Measurements from ENCODE around the gene TAS1R1.

TAS1R1 gene

DNA sequence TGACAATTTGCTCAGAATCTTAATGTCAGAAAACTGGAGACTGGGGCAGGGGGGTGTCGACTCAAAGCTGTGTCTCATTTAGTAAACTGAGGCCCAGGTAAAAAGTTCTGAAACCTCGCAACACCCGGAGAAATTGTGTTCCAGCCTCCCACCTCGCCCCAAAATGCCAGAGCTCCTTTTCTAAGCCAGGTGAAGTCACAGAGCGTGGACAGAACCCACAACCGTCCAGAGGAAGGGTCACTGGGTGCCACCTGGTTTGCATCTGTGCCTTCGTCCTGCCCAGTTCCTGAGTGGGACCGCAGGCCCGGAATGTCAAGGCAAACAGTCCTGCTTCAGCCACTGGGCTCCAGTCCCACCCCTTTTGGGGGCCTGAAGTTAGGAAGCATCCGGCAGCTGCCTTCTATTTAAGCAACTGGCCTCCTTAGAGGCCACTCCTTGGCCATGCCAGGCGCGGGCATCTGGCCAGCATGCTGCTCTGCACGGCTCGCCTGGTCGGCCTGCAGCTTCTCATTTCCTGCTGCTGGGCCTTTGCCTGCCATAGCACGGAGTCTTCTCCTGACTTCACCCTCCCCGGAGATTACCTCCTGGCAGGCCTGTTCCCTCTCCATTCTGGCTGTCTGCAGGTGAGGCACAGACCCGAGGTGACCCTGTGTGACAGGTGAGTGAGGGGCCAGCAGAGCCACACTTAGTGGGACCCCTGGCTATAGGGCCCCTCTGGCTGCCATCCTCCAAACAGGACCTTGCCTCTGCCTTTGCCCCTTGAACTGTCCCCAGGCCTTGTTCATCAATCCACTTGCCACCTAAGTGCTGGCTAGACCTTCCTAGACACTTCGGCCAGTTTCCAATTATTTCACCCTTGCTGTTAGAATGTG is at the start of gene TAS1R1:
Gene TAS1R1, plus strand, starts transcription at position 401 of the 872 bp plus-strand sequence. Its CDS starts 67 bp downstream, at position 468.
- no peak for DNase-seq (ENCODE audit: low read depth in 2 of 2)

DNA sequence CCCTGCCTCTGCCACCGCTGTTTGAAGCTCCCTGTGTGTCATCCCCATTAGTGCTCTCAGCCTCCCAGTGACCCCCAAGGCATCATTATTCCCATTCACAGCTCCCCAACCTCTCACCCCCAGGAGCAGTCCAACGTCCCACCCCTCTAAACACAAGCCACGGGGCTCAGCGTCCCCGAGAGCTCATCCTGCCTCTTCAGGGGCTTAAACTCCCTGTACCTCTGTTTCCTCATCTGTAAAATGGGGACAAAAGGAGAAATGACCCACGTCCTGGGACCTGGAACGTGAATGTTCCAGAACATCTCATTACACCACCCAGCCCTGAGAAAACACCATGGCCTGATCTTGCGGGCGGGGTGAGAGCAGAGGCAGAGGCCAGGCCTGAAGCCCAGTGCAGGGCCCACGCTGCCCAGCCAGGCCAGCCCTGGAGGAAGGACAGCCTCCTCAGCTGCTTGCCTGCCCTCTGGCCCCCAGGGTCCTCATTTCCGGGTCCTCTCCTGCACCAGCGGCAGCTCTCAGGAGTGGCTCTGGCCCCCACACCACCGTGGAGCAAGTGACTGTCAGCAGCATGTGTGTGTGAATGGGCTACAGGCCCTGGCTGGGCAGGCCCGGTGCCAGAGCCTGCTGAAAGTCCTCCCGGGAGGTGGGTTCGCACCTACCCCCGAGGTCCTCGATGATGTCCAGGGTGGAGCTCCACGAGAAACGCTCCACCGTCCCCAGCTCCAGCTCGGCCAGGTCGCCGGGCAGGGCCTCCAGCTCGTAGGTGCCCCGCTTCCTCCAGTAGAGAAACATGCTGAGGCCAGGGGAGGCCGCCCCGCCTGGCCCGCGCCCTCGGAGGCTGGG is 49.5 kb upstream of the TAS1R1 start:
- no peak for DNase-seq (ENCODE audit: low read depth in 2 of 2)

DNA sequence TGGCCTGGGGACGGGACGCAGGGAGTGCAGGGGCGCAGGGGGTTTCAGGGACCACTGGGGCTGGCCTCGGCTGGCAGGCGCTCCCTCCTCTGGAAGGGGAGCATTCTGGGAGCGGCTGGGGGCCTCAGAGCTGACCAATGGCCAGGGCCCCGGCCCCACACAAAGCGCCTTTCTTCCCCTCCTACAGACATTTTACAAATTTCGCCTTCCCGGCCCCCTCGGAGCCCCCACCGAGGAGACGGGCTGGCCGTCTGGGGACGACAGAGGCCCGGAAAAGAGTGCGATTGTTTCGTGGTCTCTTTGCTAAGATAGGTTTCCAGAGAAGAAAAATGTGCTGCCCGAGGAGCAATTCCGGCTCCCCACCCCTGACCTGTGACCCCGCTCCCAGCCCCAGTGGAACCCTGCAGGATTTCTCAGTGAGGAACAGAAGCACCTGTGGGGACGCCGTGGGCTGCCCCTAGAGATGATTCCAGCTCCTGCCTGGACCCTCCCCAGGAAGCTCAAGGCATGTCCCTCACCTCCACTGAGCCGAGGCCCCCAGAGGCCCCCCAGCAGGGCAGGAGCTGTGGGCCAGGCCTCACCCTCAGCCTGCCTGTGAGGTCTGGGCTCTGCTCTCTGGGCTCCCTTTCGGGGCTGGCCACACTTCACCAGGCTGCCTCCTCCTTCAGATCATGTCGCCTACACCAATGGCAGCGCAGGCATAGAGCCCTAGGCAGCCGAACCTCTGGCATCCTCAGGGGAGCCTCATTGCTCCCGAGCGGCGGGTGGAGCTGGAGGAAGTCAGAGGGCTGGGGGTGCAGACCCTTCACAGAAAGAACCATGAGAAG is 48.7 kb upstream of the TAS1R1 start:
- no peak for DNase-seq (ENCODE audit: low read depth in 2 of 2)

DNA sequence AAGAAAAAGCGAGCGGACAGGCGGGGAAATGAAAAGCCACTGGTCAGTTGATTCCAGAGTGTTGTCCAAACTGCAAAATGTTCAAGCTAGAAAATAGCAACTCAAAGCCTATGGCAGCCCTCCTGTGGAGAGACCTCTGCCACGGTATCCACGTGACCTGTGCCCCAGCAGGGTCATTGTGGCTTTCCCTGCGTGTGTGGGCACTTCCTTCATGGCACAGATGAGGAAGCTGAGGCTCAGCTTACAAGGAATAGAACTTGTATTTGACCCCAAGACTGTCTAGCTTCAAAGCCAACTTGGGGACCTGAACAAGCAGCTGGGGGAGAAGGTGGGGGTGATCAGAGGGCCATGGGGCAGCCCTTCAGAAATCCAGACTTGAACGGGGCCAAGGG is 48.1 kb upstream of the TAS1R1 start:
- no peak for DNase-seq (ENCODE audit: low read depth in 2 of 2)

DNA sequence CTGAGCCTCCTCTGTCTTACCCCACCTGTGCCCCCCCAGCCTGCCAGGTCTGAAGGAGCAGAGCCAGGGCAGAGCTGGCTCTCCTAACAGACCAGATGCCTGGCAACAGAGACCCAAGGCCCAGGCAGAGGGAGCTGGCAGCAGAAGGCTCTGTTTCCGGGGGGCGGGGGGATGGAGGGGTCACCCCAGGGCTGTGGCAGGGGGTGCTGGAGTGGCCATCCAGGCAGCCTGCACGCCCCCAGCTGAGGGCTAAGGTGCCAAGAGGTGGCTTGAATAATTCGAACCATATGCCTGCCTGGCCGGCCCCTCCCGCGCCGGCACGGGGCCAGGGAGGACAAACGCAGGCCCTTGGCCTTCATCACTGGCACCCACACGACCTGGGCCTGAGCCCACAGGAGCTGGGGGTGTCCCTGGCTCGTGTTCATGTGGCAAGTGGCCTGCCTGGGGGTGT is 47.6 kb upstream of the TAS1R1 start:
- DNase-seq (ENCODE audit: low read depth in 2 of 2): no peak

DNA sequence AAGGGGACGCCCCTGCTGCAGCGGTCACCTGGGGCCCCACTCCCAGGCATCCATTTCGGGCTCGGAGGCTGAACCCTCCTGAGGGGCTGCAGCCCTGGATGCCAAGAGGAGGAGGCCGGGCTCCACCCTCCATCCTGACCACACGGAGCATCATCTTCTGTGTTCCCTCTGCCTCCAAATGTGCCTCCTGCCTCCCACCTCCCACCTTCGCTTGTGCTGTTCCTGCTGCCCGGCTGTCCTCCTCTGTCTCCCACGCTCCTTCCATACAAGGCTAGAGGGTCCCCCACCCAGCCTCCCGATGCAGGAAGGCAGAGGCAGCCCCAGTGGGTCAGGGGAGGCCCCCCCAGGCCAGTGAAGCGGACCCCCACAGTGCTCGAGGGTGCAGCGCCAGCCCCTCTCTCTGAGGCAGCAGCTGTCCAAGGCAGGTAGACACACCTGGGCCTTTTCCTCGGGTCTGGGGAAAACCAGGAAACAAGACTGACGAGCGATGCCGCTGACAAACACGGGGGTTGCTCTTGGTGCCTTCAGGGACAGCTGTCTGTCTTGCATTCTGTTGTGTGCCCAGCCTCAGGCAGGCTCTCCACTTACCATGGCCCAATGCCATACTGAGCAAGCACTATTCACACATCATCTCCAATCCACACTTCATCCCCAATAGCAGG is 46.8 kb upstream of the TAS1R1 start:
- DNase-seq (ENCODE audit: low read depth in 2 of 2): no peak

GRCh38 chr1:6508816-6509189 is 46.3 kb upstream of the TAS1R1 start:
- DNase-seq (ENCODE audit: low read depth in 2 of 2): no peak

- no peak for DNase-seq (ENCODE audit: low read depth in 2 of 2)
These were observed 45.7 kb upstream of the TAS1R1 start for GRCh38 chr1:6509220-6509918.

DNA sequence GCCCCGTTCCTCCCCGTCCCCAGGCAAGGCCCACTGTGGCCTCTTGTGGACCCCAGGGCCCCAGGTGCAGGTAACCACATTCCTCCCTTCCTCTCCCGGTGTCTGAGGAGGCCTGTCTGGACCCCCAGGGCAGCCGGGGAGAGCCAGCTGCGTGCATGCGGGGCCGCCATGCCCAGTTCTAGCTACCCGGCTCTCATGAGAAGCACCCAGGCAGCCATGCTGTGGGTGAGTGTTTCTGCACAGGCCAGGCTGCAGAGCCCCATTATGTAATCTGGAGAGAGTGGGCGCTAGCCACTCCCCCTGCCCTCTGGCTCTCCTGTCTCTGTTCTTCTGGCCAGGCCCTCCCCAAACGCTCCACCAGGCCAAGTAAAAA is 45.2 kb upstream of the TAS1R1 start:
- no peak for DNase-seq (ENCODE audit: low read depth in 2 of 2)

DNA sequence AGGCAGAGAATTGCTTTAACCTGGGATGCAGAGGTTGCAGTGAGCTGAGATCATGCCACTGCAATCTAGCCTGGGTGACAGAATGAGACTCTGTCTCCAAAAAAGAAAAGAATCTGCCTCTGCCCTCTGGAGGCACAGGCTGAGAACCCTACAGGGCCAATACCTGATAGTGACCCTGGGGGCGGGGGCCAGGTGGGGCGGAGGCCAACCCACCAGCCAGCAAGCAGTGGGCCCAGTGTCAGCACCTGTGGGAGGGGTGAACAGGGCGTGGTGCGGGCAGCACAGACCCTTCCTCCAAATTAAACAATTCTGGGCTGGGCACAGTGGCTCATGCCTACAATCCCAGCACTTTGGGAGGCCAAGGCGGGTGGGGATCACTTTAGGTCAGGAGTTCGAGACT is 44.6 kb upstream of the TAS1R1 start:
- DNase-seq (ENCODE audit: low read depth in 2 of 2): no peak

- no peak for DNase-seq (ENCODE audit: low read depth in 2 of 2)
These were observed 44.1 kb upstream of the TAS1R1 start for GRCh38 chr1:6511056-6511455.

DNA sequence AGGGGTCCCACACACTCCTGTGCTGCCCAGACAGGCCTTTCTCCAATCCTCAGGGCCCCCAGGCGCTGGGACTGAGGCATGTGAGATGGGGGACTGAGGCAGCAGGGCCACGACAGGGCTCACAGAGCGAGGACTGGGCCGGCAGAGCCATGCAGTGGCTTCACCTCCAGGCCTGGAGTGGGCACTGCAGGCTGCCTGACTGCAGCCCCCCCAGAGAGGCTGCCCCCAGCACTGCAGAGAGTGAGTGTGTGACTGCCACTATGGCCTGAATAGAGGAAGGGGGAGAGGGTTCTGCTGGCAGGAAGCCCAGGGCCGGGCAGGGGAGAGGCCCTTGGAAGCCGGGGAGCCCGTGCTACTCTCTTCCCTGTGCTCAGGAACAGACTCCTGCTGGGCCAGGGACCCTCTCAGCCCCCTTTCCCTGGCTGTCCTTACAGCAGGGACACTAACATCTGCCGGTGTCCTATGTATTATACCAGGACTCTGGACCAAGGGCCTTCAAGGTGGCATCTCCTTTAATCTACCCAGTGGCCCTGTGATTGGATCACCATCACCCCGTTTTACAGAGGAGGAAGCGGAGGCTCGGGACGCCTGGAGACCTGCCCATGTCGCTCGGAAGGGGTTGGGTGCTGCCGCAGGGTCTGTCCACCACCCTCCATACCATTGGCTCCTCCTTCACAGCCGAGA is 43.4 kb upstream of the TAS1R1 start:
- DNase-seq (ENCODE audit: low read depth in 2 of 2): no peak

GRCh38 chr1:6512245-6512907 is 42.7 kb upstream of the TAS1R1 start:
- no peak for DNase-seq (ENCODE audit: low read depth in 2 of 2)

GRCh38 chr1:6512908-6513280 is 42.2 kb upstream of the TAS1R1 start:
- DNase-seq (ENCODE audit: low read depth in 2 of 2): no peak

DNA sequence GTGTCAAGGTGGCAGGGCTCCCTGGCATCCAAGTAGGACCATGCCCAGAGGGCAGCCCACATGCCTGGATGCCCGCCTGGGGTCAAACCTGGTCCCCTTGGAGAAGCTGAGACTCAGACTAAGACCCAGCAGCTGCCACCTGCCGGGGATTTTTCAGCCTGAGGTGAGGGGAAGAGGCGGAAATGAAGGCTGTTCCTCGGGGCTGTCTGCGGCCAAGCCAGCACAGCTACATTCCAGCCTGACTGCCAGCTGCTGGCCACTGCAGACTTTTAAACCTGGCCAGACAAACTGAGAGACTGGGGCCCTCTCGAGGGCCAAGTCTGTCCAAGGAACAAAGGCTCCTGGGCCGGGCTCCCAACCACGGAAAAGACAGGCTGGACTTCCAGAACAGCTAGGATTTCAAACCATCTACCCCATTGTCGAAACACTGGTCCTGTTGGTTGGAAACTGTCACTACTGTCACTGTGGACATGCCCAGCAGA is 41.7 kb upstream of the TAS1R1 start:
- DNase-seq (ENCODE audit: low read depth in 2 of 2): no peak

- no peak for DNase-seq (ENCODE audit: low read depth in 2 of 2)
These were observed 39.3 kb upstream of the TAS1R1 start for GRCh38 chr1:6515771-6516170.

- no peak for DNase-seq (ENCODE audit: low read depth in 2 of 2)
These were observed 37.7 kb upstream of the TAS1R1 start for GRCh38 chr1:6517435-6517851.

GRCh38 chr1:6519491-6519934 is 35.6 kb upstream of the TAS1R1 start:
- DNase-seq (ENCODE audit: low read depth in 2 of 2): no peak

DNA sequence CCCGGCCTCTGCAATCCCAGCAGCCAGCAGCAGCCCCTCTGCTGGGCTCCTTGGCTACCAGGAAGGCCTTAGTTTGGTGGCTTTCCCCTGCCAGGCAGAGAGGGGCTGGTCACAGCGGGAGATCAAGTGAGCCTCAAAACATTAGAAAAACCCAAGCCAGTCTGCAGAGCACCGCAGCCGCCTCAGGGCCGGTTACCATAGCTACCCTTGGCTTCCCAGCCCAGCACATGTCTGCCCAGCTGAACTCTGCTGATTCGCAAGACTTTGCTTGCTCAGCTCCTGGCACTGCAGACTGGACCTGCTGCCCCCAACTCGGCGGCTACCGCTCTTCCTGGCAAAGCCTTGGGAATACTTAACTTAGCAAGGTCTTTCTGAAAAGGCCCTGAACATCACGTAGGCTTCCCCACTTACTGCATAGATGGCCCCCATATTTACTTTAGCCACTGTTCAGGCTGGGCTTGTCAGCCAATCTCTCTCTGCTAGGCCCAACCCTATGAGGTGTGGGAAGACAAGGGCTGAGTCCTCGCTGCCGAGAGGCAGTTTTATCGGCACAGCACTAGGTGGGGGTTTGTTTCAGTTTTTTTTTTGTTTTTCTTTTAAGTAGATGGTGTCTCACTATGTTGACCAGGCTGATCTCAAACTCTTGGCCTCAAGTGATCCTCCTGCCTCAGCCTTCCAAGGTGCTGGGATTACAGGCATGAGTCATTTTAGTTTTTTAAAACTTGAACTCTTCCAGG is 35.0 kb upstream of the TAS1R1 start:
- no peak for DNase-seq (ENCODE audit: low read depth in 2 of 2)

Measured in stimulated activated CD4-positive, alpha-beta T cell treated with anti-CD3 and anti-CD28 coated beads, Interleukin-12 subunit alpha, Interleukin-12 subunit beta, amount 100 ng/mL, for 24 hours (primary cell).